ENCODE results near the gene TRPT1. TPM values are rescaled to one million over a fixed set of nuclear protein-coding genes. Genes with fewer than 3 reads are reported as not detected.

Gene TRPT1
- total RNA-seq, 1 experiment from 2014 or later = 66.1 TPM

- Histone ChIP-seq H3K4me3 (ENCODE audit: low read depth in 2 of 2, low read length in 2 of 2) (peak overlapping the region; percentile 85 to 95), H3K9me3 (ENCODE audit: control insufficient read depth, insufficient read depth, low read depth, low read length) (no peaks in the 10 kb centered on the region), H3K27ac (ENCODE audit: low read length) (peak overlapping the region; percentile 95), H3K27me3 (ENCODE audit: control insufficient read depth, insufficient read depth, low read length) (no peaks in the 10 kb centered on the region), H3K4me1 (ENCODE audit: control insufficient read depth, insufficient read depth, low read length) (peaks cover 51% of the 10 kb centered on the region), H3K36me3 (ENCODE audit: control insufficient read depth, insufficient read depth, low read length) (peaks cover 3% of the 10 kb centered on the region; the same call in 1 of the 2 replicates)
- ATAC-seq (no peak), DNase-seq (ENCODE audit: low read depth, low spot score) (no peak)
- intact Hi-C loops (cut with micrococcal nuclease; ENCODE audit: unreplicated experiment) = loop anchor here (10.0 kb wide), 1 partner anchor 60 kb away; the partner anchor contains the start of genes CATSPERZ and ESRRA
- no TSS peak for BruUV-seq (replicated peaks)
- TF ChIP-seq SIN3A (IDR thresholded peaks at IDR 0.05; ENCODE audit: borderline replicate concordance, insufficient read depth, low read depth, low read length) (no peak), POLR2AphosphoS5 (IDR thresholded peaks at IDR 0.05; ENCODE audit: low read depth, low read length) (no peak), TCF7L2 (IDR thresholded peaks at IDR 0.05; ENCODE audit: low read depth, low read length) (no peak), CTCF (IDR thresholded peaks at IDR 0.05) (no peak), REST (IDR thresholded peaks at IDR 0.05; ENCODE audit: insufficient read depth in 1 of 2, low read depth in 2 of 2, low read length in 1 of 2) (no peak)
- POLR2A ChIA-PET = interaction anchor here (0.6 kb wide), 1 partner anchor 61 kb away, joined by 3 read pairs; no protein-coding TSS in a partner anchor
- in situ Hi-C loops (cut with HindIII; ENCODE audit: low pct_unique_long_range_greater_than_20kb, low sequenced_read_pairs) = no loop called here
- CTCF ChIA-PET = no interaction called here
These were observed 19.0 kb upstream of the TRPT1 start for GRCh38 chr11:64244966-64245365.

GRCh38 chr11:64244107-64244506 lies 18.1 kb upstream of the TRPT1 start:
- peak overlapping the region; percentile 55 for H3K27ac ChIP-seq (ENCODE audit: low read length)
- no peaks in the 10 kb centered on the region for H3K9me3 ChIP-seq (ENCODE audit: control insufficient read depth, insufficient read depth, low read depth, low read length)
- no peaks in the 10 kb centered on the region for H3K27me3 ChIP-seq (ENCODE audit: control insufficient read depth, insufficient read depth, low read length)
- intact Hi-C loops (cut with micrococcal nuclease; ENCODE audit: unreplicated experiment) = loop anchor here (10.0 kb wide), 1 partner anchor 61 kb away; the partner anchor contains the start of genes CATSPERZ and ESRRA
- ChIA-PET CTCF (interaction anchor here (0.9 kb wide), 1 partner anchor 8 kb away, joined by 3 read pairs; no protein-coding TSS in a partner anchor), POLR2A (interaction anchor here (0.7 kb wide), 2 partner anchors 62 to 230 kb away, joined by 3 read pairs; no protein-coding TSS in a partner anchor)
- DNase-seq (ENCODE audit: low read depth, low spot score) (no peak), ATAC-seq (no peak)
- in situ Hi-C loops (cut with HindIII; ENCODE audit: low pct_unique_long_range_greater_than_20kb, low sequenced_read_pairs) = no loop called here
- H3K36me3 ChIP-seq (ENCODE audit: control insufficient read depth, insufficient read depth, low read length) = peaks cover 3% of the 10 kb centered on the region; the same call in 1 of the 2 replicates
- no TSS peak for BruUV-seq (replicated peaks)
- TF ChIP-seq SIN3A (IDR thresholded peaks at IDR 0.05; ENCODE audit: borderline replicate concordance, insufficient read depth, low read depth, low read length) (no peak), REST (IDR thresholded peaks at IDR 0.05; ENCODE audit: insufficient read depth in 1 of 2, low read depth in 2 of 2, low read length in 1 of 2) (no peak), POLR2AphosphoS5 (IDR thresholded peaks at IDR 0.05; ENCODE audit: low read depth, low read length) (peak; percentile 60)
- H3K4me3 ChIP-seq (ENCODE audit: low read depth in 2 of 2, low read length in 2 of 2) = peak overlapping the region; percentile 20 to 85; a peak in 3 of 4 replicates
- peaks cover 45% of the 10 kb centered on the region for H3K4me1 ChIP-seq (ENCODE audit: control insufficient read depth, insufficient read depth, low read length)

Data from Panc1 (cell line).